A549 (cell line): ENCODE measurements around the gene KLF2. TPM values are rescaled to one million over a fixed set of nuclear protein-coding genes. Genes with fewer than 3 reads are reported as not detected.

Experiments
- ATAC-seq, 2 experiments: fragments of 200-7000 bp in 1 of 2; fragments of >200 bp in 1 of 2; cut with Nextera tagmentation in 1 of 2; cut with Tn5 transposase in 1 of 2; 3 replicates each; pipeline versions ENCODE4 v1.8.0 to v1.9.1; 2018 to 2020; ENCODE audit warnings: mild to moderate bottlenecking in 1 of 2, moderate library complexity in 1 of 2
- CTCF ChIA-PET: fragments of 300-600 bp; sonication (Branson Sonifier 250); formaldehyde crosslinking; extraction: SDS; loops from one replicate; lab custom pipeline; 2021; ENCODE audit warnings: antibody characterized with exemption, inconsistent platforms; lab: Yijun Ruan, JAX
- POLR2A ChIA-PET: fragments of 350-600 bp; formaldehyde crosslinking; extraction: SDS; loops from one replicate; lab custom pipeline; 2021; ENCODE audit warnings: antibody characterized with exemption, inconsistent platforms; lab: Yijun Ruan, JAX
- DNase-seq, 2 experiments: peaks; one replicate each; pipeline versions ENCODE4 v3.0.0 to v3.0.0-alpha.2; 2011 to 2016; ENCODE audit warnings: low read depth in 1 of 2, low spot score in 1 of 2
- FAIRE-seq: peaks from 2 replicates; lab custom pipeline; 2011; peaks lifted over from hg19 to GRCh38; lab: Jason Lieb, UNC
- H3K27ac ChIP-seq, 2 experiments: fragments of >200 bp; sonication (Bioruptor Twin); formaldehyde crosslinking; 3 replicates each; pipeline ENCODE4 v1.5.1; 2016 to 2017
- H3K4me1 ChIP-seq: fragments of >200 bp; sonication (Bioruptor Twin); formaldehyde crosslinking; 3 replicates; pipeline ENCODE4 v1.6.1; 2016
- H3K4me2 ChIP-seq: fragments of >200 bp; sonication (Bioruptor Twin); formaldehyde crosslinking; 3 replicates; pipeline ENCODE4 v1.6.1; 2016
- H3K4me3 ChIP-seq: fragments of >200 bp; sonication (Bioruptor Twin); formaldehyde crosslinking; 3 replicates; pipeline ENCODE4 v1.5.1; 2016
- H3K9me3 ChIP-seq: fragments of >200 bp; sonication (Bioruptor Twin); formaldehyde crosslinking; 3 replicates; pipeline ENCODE4 v1.6.1; 2016
- BHLHE40 ChIP-seq: IDR thresholded peaks from 2 replicates; pipeline ENCODE4 v1.6.1; 2012; ENCODE audit warnings: low read depth, low read length, inconsistent platforms
- CBX2 ChIP-seq: fragments of 200-600 bp; sonication (generic); IDR thresholded peaks from 2 replicates; pipeline ENCODE4 v1.6.1; 2016; ENCODE audit warnings: low read depth, mild to moderate bottlenecking, borderline replicate concordance
- CBX8 ChIP-seq: fragments of 200-600 bp; sonication (generic); IDR thresholded peaks from 2 replicates; pipeline ENCODE4 v1.6.1; 2016
- CHD2 ChIP-seq: fragments of 150-350 bp; IDR thresholded peaks from 2 replicates; pipeline ENCODE4 v1.6.1; 2014; ENCODE audit warnings: low read length; ENCODE audit not compliant: partially characterized antibody
- EHMT2 ChIP-seq: fragments of 200-600 bp; sonication (generic); IDR thresholded peaks from 2 replicates; pipeline ENCODE4 v1.6.1; 2016; ENCODE audit warnings: antibody characterized with exemption, low read depth, mild to moderate bottlenecking, moderate library complexity
- EP300 ChIP-seq, 2 experiments: fragments of >200 bp; sonication (Bioruptor Twin); formaldehyde crosslinking; IDR thresholded peaks; 2 replicates in 1 of 2; 3 replicates in 1 of 2; pipeline ENCODE4 v1.6.1; 2016 to 2017
- ESRRA ChIP-seq: fragments of 150-350 bp; IDR thresholded peaks from 2 replicates; pipeline ENCODE4 v1.6.1; 2014; ENCODE audit warnings: mild to moderate bottlenecking, low read length, borderline replicate concordance
- FOSB ChIP-seq: fragments of 250-450 bp; sonication (Bioruptor Pico); IDR thresholded peaks from 2 replicates; pipeline ENCODE4 v1.5.0; 2020; ENCODE audit warnings: mild to moderate bottlenecking, moderate library complexity
- FOXS1 ChIP-seq: fragments of 250-450 bp; sonication (Bioruptor Pico); IDR thresholded peaks from 2 replicates; pipeline ENCODE4 v1.5.0; 2020; ENCODE audit warnings: mild to moderate bottlenecking, moderate library complexity
- HEYL ChIP-seq: fragments of 250-450 bp; sonication (Bioruptor Pico); IDR thresholded peaks from 2 replicates; pipeline ENCODE4 v1.8.0; 2021; ENCODE audit warnings: mild to moderate bottlenecking, moderate library complexity
- HOXA7 ChIP-seq: fragments of 250-450 bp; sonication (Bioruptor Pico); IDR thresholded peaks from 2 replicates; pipeline ENCODE4 v1.5.0; 2020; ENCODE audit warnings: mild to moderate bottlenecking, moderate library complexity
- HOXB5 ChIP-seq: fragments of 250-450 bp; sonication (Bioruptor Pico); IDR thresholded peaks from 2 replicates; pipeline ENCODE4 v1.5.0; 2020; ENCODE audit warnings: mild to moderate bottlenecking, moderate library complexity
- JUNB ChIP-seq: fragments of >200 bp; sonication (Bioruptor Twin); formaldehyde crosslinking; IDR thresholded peaks from 2 replicates; pipeline ENCODE4 v1.6.1; 2016
- KDM5A ChIP-seq: fragments of 200-600 bp; sonication (generic); IDR thresholded peaks from 2 replicates; pipeline ENCODE4 v1.6.1; 2016; ENCODE audit warnings: antibody characterized with exemption, mild to moderate bottlenecking
- MAZ ChIP-seq: fragments of 150-350 bp; IDR thresholded peaks from 2 replicates; pipeline ENCODE4 v1.6.1; 2014; ENCODE audit warnings: antibody characterized with exemption, low read depth, low read length, borderline replicate concordance
- NFE2L2 ChIP-seq: fragments of 150-350 bp; conservative IDR thresholded peaks from 2 replicates; pipeline ENCODE4 v1.6.1; 2014; ENCODE audit warnings: low read length
- NR3C1 ChIP-seq: fragments of >200 bp; sonication (Bioruptor Twin); formaldehyde crosslinking; IDR thresholded peaks from 3 replicates; pipeline ENCODE4 v1.6.1; 2017
- POLR2A ChIP-seq: IDR thresholded peaks from 2 replicates; pipeline ENCODE4 v1.6.1; 2012; ENCODE audit warnings: mild to moderate bottlenecking, low read length
- POLR2AphosphoS2 ChIP-seq: conservative IDR thresholded peaks from 2 replicates; pipeline ENCODE4 v1.6.1; 2012; ENCODE audit warnings: low read length, improper control_type of control experiment, inconsistent platforms
- RAD21 ChIP-seq, 2 experiments: fragments of >200 bp in 1 of 2; sonication (Bioruptor Twin) in 1 of 2; formaldehyde crosslinking in 1 of 2; IDR thresholded peaks in 1 of 2; conservative IDR thresholded peaks in 1 of 2; 2 replicates in 1 of 2; 3 replicates in 1 of 2; pipeline ENCODE4 v1.6.1; 2012 to 2018; ENCODE audit warnings: inconsistent platforms in 1 of 2
- RARB ChIP-seq: fragments of 250-450 bp; sonication (Bioruptor Pico); IDR thresholded peaks from 2 replicates; pipeline ENCODE4 v1.8.0; 2021; ENCODE audit warnings: mild to moderate bottlenecking, moderate library complexity
- ZC3H11A ChIP-seq: fragments of 450-650 bp; IDR thresholded peaks from 2 replicates; pipeline ENCODE4 v1.6.1; 2014; ENCODE audit warnings: antibody characterized with exemption, mild to moderate bottlenecking
- ZFP36 ChIP-seq: fragments of 450-650 bp; IDR thresholded peaks from 2 replicates; pipeline ENCODE4 v1.6.1; 2014; ENCODE audit warnings: borderline replicate concordance; ENCODE audit not compliant: partially characterized antibody
- ZNF302 ChIP-seq: fragments of 250-450 bp; sonication (Bioruptor Pico); IDR thresholded peaks from 2 replicates; pipeline ENCODE4 v1.9.0; 2021; ENCODE audit warnings: inconsistent platforms, mild to moderate bottlenecking, moderate library complexity
- ZSCAN20 ChIP-seq: fragments of 250-450 bp; sonication (Bioruptor Pico); IDR thresholded peaks from 2 replicates; pipeline ENCODE4 v1.8.0; 2022; ENCODE audit warnings: mild to moderate bottlenecking, moderate library complexity
- WGBS: methylation state at CpG from one replicate; pipeline ENCODE4 v1.1.6; 2017; ENCODE audit errors: missing lambda C conversion rate; 5-methylcytosine and 5-hydroxymethylcytosine counted together
- polyA plus RNA-seq, 4 experiments: library from polyadenylated mRNA; depleted of rRNA in 3 of 4; stranded (reverse); fragments of >200 nt; fragmentation: RNase III in 1 of 4; extraction: RNeasy Plus Mini Kit Qiagen cat#74134 plus additional on column Dnase treatment in 1 of 4; gene quantifications; 2 replicates in 3 of 4; 3 replicates in 1 of 4; pipeline ENCODE4 v1.2.3, GENCODE V29; 2011 to 2017
- TF ChIP-seq, protein P1 (sequence below): IDR thresholded peaks from 2 replicates; pipeline ENCODE4 v1.6.1; 2012
- TF ChIP-seq, protein P2 (sequence below): fragments of >200 bp; sonication (Bioruptor Twin); formaldehyde crosslinking; IDR thresholded peaks from 2 replicates; pipeline ENCODE4 v1.6.1; 2016
- TF ChIP-seq, protein P3 (sequence below): fragments of 250-450 bp; sonication (Bioruptor Pico); IDR thresholded peaks from 2 replicates; pipeline ENCODE4 v1.5.0; 2020; ENCODE audit warnings: low read depth, mild to moderate bottlenecking, moderate library complexity
- TF ChIP-seq, protein P4 (sequence below): fragments of >200 bp; sonication (Bioruptor Twin); formaldehyde crosslinking; IDR thresholded peaks from 3 replicates; pipeline ENCODE4 v1.5.1; 2016
- TF ChIP-seq, protein P5 (sequence below): fragments of 150-350 bp; IDR thresholded peaks from 2 replicates; pipeline ENCODE4 v1.6.1; 2014; ENCODE audit warnings: low read depth, mild to moderate bottlenecking, low read length

Gene KLF2
- polyA plus RNA-seq, 2 of the 4 experiments (the other 2 are of a cell fraction) = 3.4 to 6.9 TPM

DNA sequence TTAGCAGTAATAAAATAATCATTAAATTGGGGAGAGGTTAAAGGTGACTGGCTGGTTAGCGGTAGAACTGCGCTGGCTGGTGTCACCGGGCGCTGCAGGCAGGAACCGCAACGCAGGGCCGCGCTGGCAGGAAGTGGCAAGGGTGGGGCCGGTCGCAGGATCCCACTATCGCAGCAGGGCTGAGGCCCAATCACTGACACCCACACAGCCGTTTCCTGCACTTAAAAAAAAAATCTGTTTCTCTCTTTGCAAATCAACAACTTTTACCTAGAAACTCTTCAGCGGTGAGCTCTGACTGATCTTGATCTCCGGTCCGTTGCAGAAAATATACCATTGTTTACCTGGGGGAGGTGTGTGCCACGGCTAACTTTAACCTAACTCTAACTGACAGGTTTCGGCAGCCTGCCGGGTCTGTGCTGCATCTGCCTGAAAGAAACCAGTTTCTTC is 46.9 kb downstream of the KLF2 start:
- no peak overlapping the region for H3K27ac ChIP-seq
- no peak for DNase-seq

DNA sequence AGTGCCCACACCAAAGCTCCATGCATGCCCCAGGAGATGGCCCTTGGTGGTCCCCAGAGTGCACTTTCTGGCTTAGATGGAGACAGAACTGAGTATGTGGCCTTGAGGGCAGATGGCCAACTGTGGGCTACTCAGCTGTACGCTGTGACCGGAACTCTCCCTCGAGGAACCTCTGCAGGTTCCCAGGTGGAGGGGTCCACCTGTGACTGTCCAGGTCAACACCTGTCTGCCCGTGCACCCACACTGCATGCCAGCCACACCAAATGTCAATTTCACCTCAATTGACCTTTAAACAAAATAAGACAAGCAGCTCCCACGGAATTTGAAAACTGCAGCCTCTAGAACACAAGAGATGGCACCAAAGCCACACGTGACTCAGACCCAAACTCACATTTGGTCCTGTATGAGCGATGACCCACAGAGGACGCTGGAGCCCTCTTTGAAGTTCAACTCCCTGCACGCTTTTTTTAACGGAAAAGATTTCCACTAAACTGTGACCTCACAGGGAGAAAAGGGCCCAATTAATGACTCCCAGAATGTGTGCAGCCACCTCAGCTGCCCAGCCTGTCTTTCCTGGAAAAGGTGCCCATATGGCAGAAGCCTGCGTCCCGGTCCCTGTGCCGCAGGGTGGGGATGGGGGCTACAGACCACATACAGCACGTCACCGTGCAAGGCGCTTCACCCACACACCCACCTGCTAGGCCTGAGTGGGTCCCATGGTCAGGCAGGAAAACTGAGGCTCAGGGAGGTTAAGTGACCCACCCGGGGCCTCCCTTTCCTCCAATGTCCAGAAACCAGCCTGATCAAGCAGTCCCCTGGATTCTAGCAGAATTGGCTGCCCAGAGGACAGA is 47.7 kb downstream of the KLF2 start:
- Histone ChIP-seq H3K27ac (no peak overlapping the region), H3K4me2 (no peak overlapping the region), H3K9me3 (no peaks in the 10 kb centered on the region), H3K4me1 (peaks cover 9% of the 10 kb centered on the region), H3K4me3 (no peak overlapping the region)
- DNase-seq (no peak), ATAC-seq (no peak), FAIRE-seq (no peak)
- POLR2A ChIA-PET = no interaction called here
- 91% methylated on average over 13 of the region's 17 CpGs for WGBS
- CTCF ChIA-PET = interaction anchor here (0.8 to 3.7 kb wide), 6 partner anchors 10 to 330 kb away, joined by 3 to 16 read pairs (median 4); no protein-coding TSS in a partner anchor
- TF ChIP-seq, protein P1, sequence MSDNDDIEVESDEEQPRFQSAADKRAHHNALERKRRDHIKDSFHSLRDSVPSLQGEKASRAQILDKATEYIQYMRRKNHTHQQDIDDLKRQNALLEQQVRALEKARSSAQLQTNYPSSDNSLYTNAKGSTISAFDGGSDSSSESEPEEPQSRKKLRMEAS = no peak
- no peak for TF ChIP-seq EHMT2
- TF ChIP-seq HEYL = no peak
- TF ChIP-seq, protein P2, sequence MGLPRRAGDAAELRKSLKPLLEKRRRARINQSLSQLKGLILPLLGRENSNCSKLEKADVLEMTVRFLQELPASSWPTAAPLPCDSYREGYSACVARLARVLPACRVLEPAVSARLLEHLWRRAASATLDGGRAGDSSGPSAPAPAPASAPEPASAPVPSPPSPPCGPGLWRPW = no peak
- no peak for TF ChIP-seq CBX2
- TF ChIP-seq ZNF302 = no peak
- TF ChIP-seq, protein P3, sequence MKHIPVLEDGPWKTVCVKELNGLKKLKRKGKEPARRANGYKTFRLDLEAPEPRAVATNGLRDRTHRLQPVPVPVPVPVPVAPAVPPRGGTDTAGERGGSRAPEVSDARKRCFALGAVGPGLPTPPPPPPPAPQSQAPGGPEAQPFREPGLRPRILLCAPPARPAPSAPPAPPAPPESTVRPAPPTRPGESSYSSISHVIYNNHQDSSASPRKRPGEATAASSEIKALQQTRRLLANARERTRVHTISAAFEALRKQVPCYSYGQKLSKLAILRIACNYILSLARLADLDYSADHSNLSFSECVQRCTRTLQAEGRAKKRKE (CRISPR knock-in tag) = no peak
- TF ChIP-seq HOXA7 (CRISPR knock-in tag) = no peak
- TF ChIP-seq CBX8 = no peak
- TF ChIP-seq CHD2 = no peak
- TF ChIP-seq JUNB = no peak
- TF ChIP-seq, all 56 proteins: peak for 0

More for the DNA sequence above, 46.9 kb downstream of the KLF2 start:
- H3K4me3 ChIP-seq = no peak overlapping the region
- no peak overlapping the region for H3K4me2 ChIP-seq
- ATAC-seq (no peak), FAIRE-seq (no peak)
- no peaks in the 10 kb centered on the region for H3K9me3 ChIP-seq
- ChIA-PET CTCF (interaction anchor here (0.8 to 3.7 kb wide), 4 partner anchors 11 to 329 kb away, joined by 3 to 16 read pairs (median 5); no protein-coding TSS in a partner anchor), POLR2A (no interaction called here)
- TF ChIP-seq KDM5A (no peak), NFE2L2 (no peak), ZSCAN20 (no peak), EP300 (IDR thresholded peaks at IDR 0.05) (no peak), POLR2AphosphoS2 (no peak), BHLHE40 (no peak), HOXB5 (CRISPR knock-in tag) (no peak), FOSB (no peak), NR3C1 (no peak)
- 94% methylated on average over 18 of the region's 18 CpGs for WGBS
- H3K4me1 ChIP-seq = peaks cover 9% of the 10 kb centered on the region

DNA sequence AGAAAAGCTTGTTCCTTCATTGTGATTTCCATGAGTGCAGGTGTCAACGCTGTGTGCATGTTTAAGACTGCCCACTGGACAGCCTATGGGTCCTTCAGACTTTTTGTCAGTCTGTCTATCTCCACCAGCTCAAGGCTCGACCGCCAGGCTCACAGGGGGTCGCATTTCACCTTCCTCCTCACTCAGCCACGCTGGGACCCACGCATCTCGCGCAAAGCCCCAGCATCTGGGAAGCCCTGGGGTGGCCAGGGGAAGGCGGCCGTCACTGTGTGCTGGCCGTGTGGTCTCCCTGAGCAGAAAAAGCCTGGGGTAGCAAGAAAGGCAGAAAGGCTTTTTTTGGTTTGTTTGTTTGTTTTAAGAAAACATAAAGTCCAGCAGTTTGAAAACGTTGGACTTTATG is 48.5 kb downstream of the KLF2 start:
- peaks cover 9% of the 10 kb centered on the region for H3K4me1 ChIP-seq
- ChIA-PET CTCF (interaction anchor here (0.8 to 3.7 kb wide), 3 partner anchors 10 to 126 kb away, joined by 3 to 16 read pairs (median 4); no protein-coding TSS in a partner anchor), POLR2A (no interaction called here)
- H3K27ac ChIP-seq = no peak overlapping the region
- DNase-seq (no peak), ATAC-seq (no peak), FAIRE-seq (no peak)
- no peaks in the 10 kb centered on the region for H3K9me3 ChIP-seq
- no peak overlapping the region for H3K4me2 ChIP-seq
- 87% methylated on average over 12 of the region's 12 CpGs for WGBS
- no peak overlapping the region for H3K4me3 ChIP-seq
- TF ChIP-seq, protein P4, sequence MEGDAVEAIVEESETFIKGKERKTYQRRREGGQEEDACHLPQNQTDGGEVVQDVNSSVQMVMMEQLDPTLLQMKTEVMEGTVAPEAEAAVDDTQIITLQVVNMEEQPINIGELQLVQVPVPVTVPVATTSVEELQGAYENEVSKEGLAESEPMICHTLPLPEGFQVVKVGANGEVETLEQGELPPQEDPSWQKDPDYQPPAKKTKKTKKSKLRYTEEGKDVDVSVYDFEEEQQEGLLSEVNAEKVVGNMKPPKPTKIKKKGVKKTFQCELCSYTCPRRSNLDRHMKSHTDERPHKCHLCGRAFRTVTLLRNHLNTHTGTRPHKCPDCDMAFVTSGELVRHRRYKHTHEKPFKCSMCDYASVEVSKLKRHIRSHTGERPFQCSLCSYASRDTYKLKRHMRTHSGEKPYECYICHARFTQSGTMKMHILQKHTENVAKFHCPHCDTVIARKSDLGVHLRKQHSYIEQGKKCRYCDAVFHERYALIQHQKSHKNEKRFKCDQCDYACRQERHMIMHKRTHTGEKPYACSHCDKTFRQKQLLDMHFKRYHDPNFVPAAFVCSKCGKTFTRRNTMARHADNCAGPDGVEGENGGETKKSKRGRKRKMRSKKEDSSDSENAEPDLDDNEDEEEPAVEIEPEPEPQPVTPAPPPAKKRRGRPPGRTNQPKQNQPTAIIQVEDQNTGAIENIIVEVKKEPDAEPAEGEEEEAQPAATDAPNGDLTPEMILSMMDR = no peak
- TF ChIP-seq, protein P5, sequence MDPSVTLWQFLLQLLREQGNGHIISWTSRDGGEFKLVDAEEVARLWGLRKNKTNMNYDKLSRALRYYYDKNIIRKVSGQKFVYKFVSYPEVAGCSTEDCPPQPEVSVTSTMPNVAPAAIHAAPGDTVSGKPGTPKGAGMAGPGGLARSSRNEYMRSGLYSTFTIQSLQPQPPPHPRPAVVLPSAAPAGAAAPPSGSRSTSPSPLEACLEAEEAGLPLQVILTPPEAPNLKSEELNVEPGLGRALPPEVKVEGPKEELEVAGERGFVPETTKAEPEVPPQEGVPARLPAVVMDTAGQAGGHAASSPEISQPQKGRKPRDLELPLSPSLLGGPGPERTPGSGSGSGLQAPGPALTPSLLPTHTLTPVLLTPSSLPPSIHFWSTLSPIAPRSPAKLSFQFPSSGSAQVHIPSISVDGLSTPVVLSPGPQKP = no peak
- no peak for TF ChIP-seq HEYL
- TF ChIP-seq CBX2 = no peak
- TF ChIP-seq, protein P2 = no peak
- TF ChIP-seq RARB = no peak
- TF ChIP-seq ZC3H11A = no peak
- TF ChIP-seq ESRRA = no peak
- TF ChIP-seq POLR2A = no peak
- TF ChIP-seq MAZ = no peak
- TF ChIP-seq KDM5A = no peak
- TF ChIP-seq ZFP36 = no peak
- no peak for TF ChIP-seq FOXS1 (CRISPR knock-in tag)
- TF ChIP-seq RAD21 (conservative IDR thresholded peaks at IDR 0.05 in 1 of 2, IDR thresholded peaks at IDR 0.05 in 1 of 2) = no peak
